ENCODE results near the gene TUBGCP6.

Gene TUBGCP6

DNA sequence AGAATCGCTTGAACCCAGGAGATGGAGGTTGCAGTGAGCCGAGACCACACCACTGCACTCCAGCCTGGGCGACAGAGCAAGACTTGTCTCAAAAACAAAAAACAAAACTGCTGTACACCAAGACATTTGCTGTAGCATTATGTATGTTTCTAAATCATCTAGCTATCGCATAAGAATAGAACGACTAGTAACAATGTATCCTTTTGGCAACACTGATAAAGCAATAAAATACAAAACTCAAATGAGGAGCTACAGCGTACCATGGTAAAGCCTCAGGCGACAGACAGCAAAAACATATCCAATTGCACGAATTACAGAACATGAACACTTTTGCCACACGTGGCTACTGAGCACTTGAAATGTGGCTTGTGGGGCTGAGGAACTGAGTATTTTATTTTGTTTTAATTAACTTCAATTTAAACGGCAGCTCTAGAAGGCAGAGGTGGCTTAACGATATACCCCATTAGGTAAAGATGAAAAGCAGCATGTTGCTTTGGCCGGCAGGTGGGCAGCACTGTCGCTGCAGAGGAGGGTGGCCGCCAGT is 2.3 kb downstream of the TUBGCP6 start:
- Histone ChIP-seq H3K9me3 (ENCODE audit: insufficient read depth, low read depth, low read length) (no peaks in the 10 kb centered on the region), H3K4me3 (ENCODE audit: low read length, poor library complexity, severe bottlenecking) (peak overlapping the region; percentile 93), H3K4me1 (ENCODE audit: insufficient read depth, low read length, poor library complexity, severe bottlenecking) (peaks cover 28% of the 10 kb centered on the region), H3K36me3 (ENCODE audit: insufficient read depth, low read length) (no peaks in the 10 kb centered on the region), H3K79me2 (ENCODE audit: insufficient read depth, low read length) (peaks cover 72% of the 10 kb centered on the region), H2AFZ (ENCODE audit: low read length) (no peak overlapping the region), H4K20me1 (ENCODE audit: insufficient read depth, low read length, poor library complexity, severe bottlenecking) (peaks cover 25% of the 10 kb centered on the region), H3K9ac (ENCODE audit: low read depth, low read length, poor library complexity, severe bottlenecking) (peak overlapping the region; percentile 61), H3K4me2 (ENCODE audit: low read depth, low read length, poor library complexity, severe bottlenecking) (peak overlapping the region; percentile 93), H3K27me3 (ENCODE audit: insufficient read depth, low read length, poor library complexity, severe bottlenecking) (no peaks in the 10 kb centered on the region), H3F3A (ENCODE audit: low read depth) (no peaks in the 10 kb centered on the region), H3K9me2 (replicated peaks; ENCODE audit: low read depth, low read length) (no peaks in the 10 kb centered on the region)
- TF ChIP-seq EZH2phosphoT487 (IDR thresholded peaks at IDR 0.05; ENCODE audit: borderline replicate concordance) (no peak), CTCF (conservative IDR thresholded peaks at IDR 0.05; ENCODE audit: low read length) (no peak)

DNA sequence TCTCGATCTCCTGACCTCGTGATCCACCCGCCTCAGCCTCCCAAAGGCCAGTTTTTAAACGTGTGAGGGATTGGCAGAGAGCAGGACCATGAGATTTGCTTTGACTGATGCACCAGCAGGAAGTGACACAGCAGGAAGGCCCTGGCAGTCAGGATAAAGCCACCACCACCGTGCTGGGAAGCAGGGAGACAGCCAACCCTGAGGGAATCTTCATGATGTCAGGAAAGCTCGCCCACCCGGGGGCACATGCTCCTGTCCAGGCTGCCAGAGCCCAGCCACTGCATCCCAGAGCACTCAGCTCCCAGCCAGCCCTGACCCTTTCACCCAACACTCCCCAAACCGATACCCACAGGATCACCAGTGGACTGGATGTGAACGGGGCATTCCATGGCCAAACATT is 6.1 kb downstream of the TUBGCP6 start:
- Histone ChIP-seq H4K20me1 (ENCODE audit: insufficient read depth, low read length, poor library complexity, severe bottlenecking) (peaks cover 15% of the 10 kb centered on the region), H3K4me1 (ENCODE audit: insufficient read depth, low read length, poor library complexity, severe bottlenecking) (peaks cover 17% of the 10 kb centered on the region)

DNA sequence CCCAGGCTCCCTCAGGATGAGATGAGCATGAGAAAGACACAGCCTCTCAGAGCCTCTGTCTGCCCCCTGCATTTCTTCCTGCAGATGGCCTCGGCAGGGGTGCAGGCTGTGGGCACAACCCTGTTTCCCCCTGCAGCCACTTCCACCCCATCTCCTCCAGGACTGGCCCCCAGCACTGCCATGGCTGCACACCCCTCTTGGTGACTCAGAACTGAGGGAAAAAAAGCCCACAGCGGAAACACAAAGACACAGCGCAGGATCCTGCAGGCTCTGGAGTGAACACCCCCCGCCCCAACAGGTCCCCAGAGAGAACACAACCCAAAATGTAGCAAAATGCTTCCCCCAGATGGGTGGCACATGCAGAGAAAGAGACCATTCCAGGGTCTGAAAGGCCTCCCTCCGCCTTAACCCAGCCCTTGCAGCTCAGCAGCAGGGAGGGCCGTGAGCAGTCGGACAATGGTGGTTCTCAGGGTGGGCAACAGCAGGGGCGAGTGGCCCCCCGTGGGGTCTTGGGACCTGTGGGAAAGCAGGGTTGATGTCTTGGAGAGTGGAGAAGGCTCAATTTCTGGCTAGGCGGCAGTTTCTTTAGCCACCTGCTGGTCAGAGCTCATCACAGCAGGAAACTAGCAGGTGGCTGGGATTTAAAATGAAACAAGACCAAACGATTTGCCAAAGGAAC is 8.0 kb downstream of the TUBGCP6 start:
- H4K20me1 ChIP-seq (ENCODE audit: insufficient read depth, low read length, poor library complexity, severe bottlenecking): peaks cover 7% of the 10 kb centered on the region

More for the DNA sequence above, 6.1 kb downstream of the TUBGCP6 start:
- Histone ChIP-seq H3K4me2 (ENCODE audit: low read depth, low read length, poor library complexity, severe bottlenecking) (no peak overlapping the region), H3K79me2 (ENCODE audit: insufficient read depth, low read length) (peaks cover 70% of the 10 kb centered on the region), H3K36me3 (ENCODE audit: insufficient read depth, low read length) (no peaks in the 10 kb centered on the region; the same call in 1 of the 2 replicates), H3K4me3 (ENCODE audit: low read length, poor library complexity, severe bottlenecking) (no peak overlapping the region), H3K9me2 (replicated peaks; ENCODE audit: low read depth, low read length) (no peaks in the 10 kb centered on the region), H3K9ac (ENCODE audit: low read depth, low read length, poor library complexity, severe bottlenecking) (no peak overlapping the region), H3K27me3 (ENCODE audit: insufficient read depth, low read length, poor library complexity, severe bottlenecking) (no peaks in the 10 kb centered on the region), H3F3A (ENCODE audit: low read depth) (no peaks in the 10 kb centered on the region), H3K9me3 (ENCODE audit: insufficient read depth, low read depth, low read length) (no peaks in the 10 kb centered on the region), H2AFZ (ENCODE audit: low read length) (no peak overlapping the region)
- TF ChIP-seq CTCF (conservative IDR thresholded peaks at IDR 0.05; ENCODE audit: low read length): no peak
- no peak for TF ChIP-seq EZH2phosphoT487 (IDR thresholded peaks at IDR 0.05; ENCODE audit: borderline replicate concordance)

More for the DNA sequence above, 8.0 kb downstream of the TUBGCP6 start:
- no peaks in the 10 kb centered on the region for H3F3A ChIP-seq (ENCODE audit: low read depth)
- peaks cover 10% of the 10 kb centered on the region for H3K4me1 ChIP-seq (ENCODE audit: insufficient read depth, low read length, poor library complexity, severe bottlenecking)
- H3K9me2 ChIP-seq (replicated peaks; ENCODE audit: low read depth, low read length): no peaks in the 10 kb centered on the region
- H3K9ac ChIP-seq (ENCODE audit: low read depth, low read length, poor library complexity, severe bottlenecking): no peak overlapping the region
- H3K79me2 ChIP-seq (ENCODE audit: insufficient read depth, low read length): peaks cover 53% of the 10 kb centered on the region; the same call in 1 of the 2 replicates
- no peak overlapping the region for H2AFZ ChIP-seq (ENCODE audit: low read length)
- no peaks in the 10 kb centered on the region for H3K9me3 ChIP-seq (ENCODE audit: insufficient read depth, low read depth, low read length)
- TF ChIP-seq CTCF (conservative IDR thresholded peaks at IDR 0.05; ENCODE audit: low read length): peak; percentile 64
- TF ChIP-seq EZH2phosphoT487 (IDR thresholded peaks at IDR 0.05; ENCODE audit: borderline replicate concordance): no peak
- peaks cover 9% of the 10 kb centered on the region; the same call in 1 of the 2 replicates for H3K36me3 ChIP-seq (ENCODE audit: insufficient read depth, low read length)
- no peak overlapping the region for H3K4me3 ChIP-seq (ENCODE audit: low read length, poor library complexity, severe bottlenecking)
- no peaks in the 10 kb centered on the region for H3K27me3 ChIP-seq (ENCODE audit: insufficient read depth, low read length, poor library complexity, severe bottlenecking)
- no peak overlapping the region for H3K4me2 ChIP-seq (ENCODE audit: low read depth, low read length, poor library complexity, severe bottlenecking)
